OCI-LY7 (cell line): ENCODE measurements around the gene KCNE3. TPM values are rescaled to one million over a fixed set of nuclear protein-coding genes. Genes with fewer than 3 reads are reported as not detected.

Experiments used
- BruUV-seq: library from RNA; stranded (reverse); fragments of 400-500 nt; replicated peaks from 2 replicates; lab custom pipeline; 2021; lab: Mats Ljungman, UMichigan
- CTCF ChIA-PET: fragments of 300-600 bp; sonication (Branson Sonifier 250); formaldehyde crosslinking; loops from one replicate; lab custom pipeline; 2022; ENCODE audit warnings: antibody characterized with exemption; ENCODE audit not compliant: unreplicated experiment; lab: Charles Lee
- POLR2A ChIA-PET: fragments of 300-600 bp; sonication (Branson Sonifier 250); formaldehyde crosslinking; loops from one replicate; lab custom pipeline; 2022; ENCODE audit warnings: antibody characterized with exemption; lab: Charles Lee
- DNase-seq: peaks from one replicate; pipeline ENCODE4 v3.0.0-alpha.2; 2015; ENCODE audit warnings: low spot score
- H2AFZ ChIP-seq: fragments of 200-600 bp; sonication (generic), shearing (Covaris generic); 2 replicates; pipeline ENCODE4 v1.6.1; 2014; ENCODE audit warnings: mild to moderate bottlenecking, antibody characterized with exemption, low read length, moderate library complexity
- H3K27ac ChIP-seq: fragments of 200-600 bp; sonication (generic); 2 replicates; pipeline ENCODE4 v1.5.1; 2014; ENCODE audit warnings: mixed run types, low read depth, mild to moderate bottlenecking, moderate library complexity, low read length, inconsistent platforms; ENCODE audit not compliant: poor library complexity, severe bottlenecking
- H3K36me3 ChIP-seq: fragments of 200-600 bp; sonication (generic); 2 replicates; pipeline ENCODE4 v1.6.1; 2014; ENCODE audit warnings: mild to moderate bottlenecking, antibody characterized with exemption, low read length, moderate library complexity, mixed read lengths; ENCODE audit not compliant: insufficient read depth
- H3K4me1 ChIP-seq: fragments of 200-600 bp; sonication (generic); 2 replicates; pipeline ENCODE4 v1.5.1; 2014; ENCODE audit warnings: mild to moderate bottlenecking, low read length; ENCODE audit not compliant: insufficient read depth, poor library complexity, severe bottlenecking
- H3K4me2 ChIP-seq: fragments of 200-600 bp; sonication (generic); 2 replicates; pipeline ENCODE4 v1.6.1; 2014; ENCODE audit warnings: mild to moderate bottlenecking, low read length
- H3K4me3 ChIP-seq: fragments of 200-600 bp; sonication (generic); 2 replicates; pipeline ENCODE4 v1.5.1; 2014; ENCODE audit warnings: mild to moderate bottlenecking, low read depth, low read length; ENCODE audit not compliant: poor library complexity, severe bottlenecking
- H3K79me2 ChIP-seq: fragments of 200-600 bp; sonication (generic); 2 replicates; pipeline ENCODE4 v1.6.1; 2016; ENCODE audit warnings: low read depth, mild to moderate bottlenecking, low read length, moderate library complexity, mixed read lengths; ENCODE audit not compliant: insufficient read depth
- H3K9me2 ChIP-seq: fragments of 200-600 bp; sonication (generic); 2 replicates; pipeline ENCODE4 v1.6.1; 2016; ENCODE audit warnings: mild to moderate bottlenecking, low read length, mixed read lengths; ENCODE audit not compliant: insufficient read depth
- H3K9me3 ChIP-seq: fragments of 200-600 bp; sonication (generic); 2 replicates; pipeline ENCODE4 v1.6.1; 2014; ENCODE audit warnings: mild to moderate bottlenecking, mixed run types, low read length, mixed read lengths
- H4K20me1 ChIP-seq: fragments of 200-600 bp; sonication (generic); 2 replicates; pipeline ENCODE4 v1.6.1; 2014; ENCODE audit warnings: mild to moderate bottlenecking, antibody characterized with exemption, low read length, moderate library complexity, mixed read lengths; ENCODE audit not compliant: insufficient read depth
- EZH2phosphoT487 ChIP-seq: fragments of 200-600 bp; sonication (generic); IDR thresholded peaks from 2 replicates; pipeline ENCODE4 v1.6.1; 2018; ENCODE audit warnings: low read depth, borderline replicate concordance, mild to moderate bottlenecking, mixed run types, antibody characterized with exemption, low read length, moderate library complexity, mixed read lengths
- intact Hi-C: fragments of 100-400 bp; cut with micrococcal nuclease; formaldehyde crosslinking; loops from one replicate; pipeline ENCODE4 v1.10.0; 2022; ENCODE audit not compliant: unreplicated experiment
- total RNA-seq, 2 experiments: library from RNA; depleted of rRNA in 1 of 2; stranded (reverse); fragments of >200 nt in 1 of 2; shearing (Covaris generic) in 1 of 2; gene quantifications; 2 replicates each; pipeline ENCODE4 v1.2.3, GENCODE V29; 2014 to 2022
- TF ChIP-seq, protein P1 (sequence below): fragments of 200-600 bp; sonication (generic); conservative IDR thresholded peaks from 2 replicates; pipeline ENCODE4 v1.5.1; 2014; ENCODE audit warnings: mild to moderate bottlenecking, antibody characterized with exemption, low read length, moderate library complexity, mixed read lengths

Gene KCNE3
- total RNA-seq, 2 experiments from 2014 or later: not detected

DNA sequence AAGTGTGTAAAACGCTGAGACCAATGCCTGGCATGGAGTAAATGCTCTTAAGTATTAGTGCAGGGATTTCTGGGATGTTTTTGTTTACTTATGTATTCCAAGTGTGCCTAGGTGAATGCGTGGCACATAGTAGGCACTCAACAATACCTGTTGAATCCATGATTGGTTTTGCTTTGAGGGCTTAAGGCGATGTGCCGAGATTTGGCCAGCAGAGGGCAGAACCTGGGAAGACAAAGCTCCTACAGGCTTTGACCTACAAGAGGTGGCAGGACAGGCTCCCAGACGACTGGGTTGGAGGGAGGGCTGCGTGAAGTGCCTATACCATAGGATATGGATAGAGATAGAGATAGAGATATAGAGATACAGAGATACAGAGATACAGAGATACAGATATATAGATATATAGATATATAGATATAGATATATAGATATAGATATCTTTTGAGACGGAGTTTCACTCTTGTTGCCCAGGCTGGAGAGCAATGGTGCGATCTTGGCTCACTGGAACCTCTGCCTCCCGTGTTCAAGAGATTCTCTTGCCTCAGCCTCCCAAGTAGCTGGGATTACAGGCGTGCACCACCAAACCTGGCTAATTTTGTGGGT is 13.9 kb downstream of the KCNE3 start:
- BruUV-seq: no TSS peak

DNA sequence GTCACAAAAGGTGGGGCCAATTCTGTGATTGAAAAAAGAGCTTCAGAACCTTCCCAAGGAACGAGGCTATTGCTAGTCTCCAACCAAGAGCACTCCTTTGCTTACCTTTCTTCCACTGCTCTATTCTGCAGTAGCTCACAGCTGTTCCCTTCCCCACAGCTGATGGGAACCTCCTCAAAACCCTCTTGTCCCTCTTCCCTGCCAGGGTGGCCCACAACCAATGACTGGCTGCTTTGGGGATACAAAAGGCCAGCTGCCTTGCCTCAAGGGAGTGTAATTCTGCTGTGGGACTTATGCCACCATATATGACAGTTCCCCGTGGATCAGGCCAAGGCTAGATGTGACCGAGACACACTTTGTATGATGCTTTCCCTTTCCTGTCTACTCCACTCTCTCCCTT is 15.0 kb downstream of the KCNE3 start:
- no peaks in the 10 kb centered on the region for H3K79me2 ChIP-seq
- no peak overlapping the region for H3K4me3 ChIP-seq
- POLR2A ChIA-PET: interaction anchor here (0.6 to 0.7 kb wide), 2 partner anchors 220 to 768 kb away, joined by 3 read pairs; no protein-coding TSS in a partner anchor
- intact Hi-C loops: no loop called here
- DNase-seq: no peak
- no peaks in the 10 kb centered on the region for H4K20me1 ChIP-seq
- peaks cover 5% of the 10 kb centered on the region for H3K4me1 ChIP-seq
- BruUV-seq: no TSS peak
- H3K9me3 ChIP-seq: no peaks in the 10 kb centered on the region
- no peak overlapping the region for H3K27ac ChIP-seq
- CTCF ChIA-PET: interaction anchor here (2.2 kb wide), 1 partner anchor 119 kb away, joined by 10 read pairs; no protein-coding TSS in a partner anchor
- no peak overlapping the region for H3K4me2 ChIP-seq
- no peak overlapping the region for H2AFZ ChIP-seq
- TF ChIP-seq EZH2phosphoT487: no peak
- TF ChIP-seq, protein P1, sequence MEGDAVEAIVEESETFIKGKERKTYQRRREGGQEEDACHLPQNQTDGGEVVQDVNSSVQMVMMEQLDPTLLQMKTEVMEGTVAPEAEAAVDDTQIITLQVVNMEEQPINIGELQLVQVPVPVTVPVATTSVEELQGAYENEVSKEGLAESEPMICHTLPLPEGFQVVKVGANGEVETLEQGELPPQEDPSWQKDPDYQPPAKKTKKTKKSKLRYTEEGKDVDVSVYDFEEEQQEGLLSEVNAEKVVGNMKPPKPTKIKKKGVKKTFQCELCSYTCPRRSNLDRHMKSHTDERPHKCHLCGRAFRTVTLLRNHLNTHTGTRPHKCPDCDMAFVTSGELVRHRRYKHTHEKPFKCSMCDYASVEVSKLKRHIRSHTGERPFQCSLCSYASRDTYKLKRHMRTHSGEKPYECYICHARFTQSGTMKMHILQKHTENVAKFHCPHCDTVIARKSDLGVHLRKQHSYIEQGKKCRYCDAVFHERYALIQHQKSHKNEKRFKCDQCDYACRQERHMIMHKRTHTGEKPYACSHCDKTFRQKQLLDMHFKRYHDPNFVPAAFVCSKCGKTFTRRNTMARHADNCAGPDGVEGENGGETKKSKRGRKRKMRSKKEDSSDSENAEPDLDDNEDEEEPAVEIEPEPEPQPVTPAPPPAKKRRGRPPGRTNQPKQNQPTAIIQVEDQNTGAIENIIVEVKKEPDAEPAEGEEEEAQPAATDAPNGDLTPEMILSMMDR: no peak
- H3K36me3 ChIP-seq: no peaks in the 10 kb centered on the region
- H3K9me2 ChIP-seq: no peaks in the 10 kb centered on the region

More for the DNA sequence above, 13.9 kb downstream of the KCNE3 start:
- Histone ChIP-seq H4K20me1 (no peaks in the 10 kb centered on the region), H3K4me2 (no peak overlapping the region), H3K36me3 (no peaks in the 10 kb centered on the region), H3K79me2 (no peaks in the 10 kb centered on the region), H3K27ac (no peak overlapping the region), H2AFZ (no peak overlapping the region), H3K9me3 (no peaks in the 10 kb centered on the region), H3K4me3 (no peak overlapping the region), H3K9me2 (no peaks in the 10 kb centered on the region), H3K4me1 (peaks cover 5% of the 10 kb centered on the region)
- peak; percentile 67 for DNase-seq
- intact Hi-C loops: loop anchor here (1.0 kb wide), 1 partner anchor 117 kb away; no protein-coding TSS in a partner anchor
- TF ChIP-seq, protein P1: peak; percentile 82
- no peak for TF ChIP-seq EZH2phosphoT487
- CTCF ChIA-PET: interaction anchor here (0.8 to 2.2 kb wide), 2 partner anchors 113 to 118 kb away, joined by 3 to 10 read pairs; no protein-coding TSS in a partner anchor
- POLR2A ChIA-PET: interaction anchor here (0.6 to 1.3 kb wide), 3 partner anchors 40 to 156 kb away, joined by 3 to 4 read pairs (median 3); partner anchors contain the start of gene LIPT2

- Histone ChIP-seq H3K9me3 (no peaks in the 10 kb centered on the region), H3K4me1 (peaks cover 5% of the 10 kb centered on the region), H3K79me2 (no peaks in the 10 kb centered on the region), H3K4me2 (no peak overlapping the region), H3K36me3 (no peaks in the 10 kb centered on the region), H4K20me1 (no peaks in the 10 kb centered on the region), H2AFZ (no peak overlapping the region), H3K9me2 (no peaks in the 10 kb centered on the region), H3K27ac (no peak overlapping the region), H3K4me3 (no peak overlapping the region)
- ChIA-PET POLR2A (interaction anchor here (0.6 to 1.0 kb wide), 4 partner anchors 7 to 455 kb away, joined by 3 to 4 read pairs (median 4); no protein-coding TSS in a partner anchor), CTCF (interaction anchor here (0.9 to 1.2 kb wide), 3 partner anchors 43 to 195 kb away, joined by 3 to 5 read pairs (median 3); partner anchors contain the start of gene LIPT2)
- BruUV-seq: no TSS peak
- intact Hi-C loops: no loop called here
- no peak for DNase-seq
- TF ChIP-seq EZH2phosphoT487: no peak
- TF ChIP-seq, protein P1: no peak
These were observed 17.0 kb downstream of the KCNE3 start for GRCh38 chr11:74450318-74450717.
